HepG2 (cell line): Measurements from ENCODE around the gene RWDD4. TPM values are rescaled to one million over a fixed set of nuclear protein-coding genes. Genes with fewer than 3 reads are reported as not detected.

ENCODE experiments used
- ATAC-seq: fragments of 200-7000 bp; cut with Tn5 transposase; 3 replicates; pipeline ENCODE4 v1.9.1; 2020; ENCODE audit warnings: mild to moderate bottlenecking, moderate library complexity
- BruUV-seq: library from RNA; stranded (reverse); fragments of 400-500 nt; replicated peaks from 2 replicates; lab custom pipeline; 2021; lab: Mats Ljungman, UMichigan
- CTCF ChIA-PET: fragments of 300-600 bp; formaldehyde crosslinking; extraction: SDS; loops from one replicate; lab custom pipeline; 2021; ENCODE audit warnings: low total read pairs, inconsistent platforms, low intra/inter-chr PET ratio; lab: Yijun Ruan, JAX
- POLR2A ChIA-PET: fragments of 350-600 bp; sonication (Branson Sonifier 250); formaldehyde crosslinking; loops from one replicate; lab custom pipeline; 2020; ENCODE audit warnings: antibody characterized with exemption, inconsistent platforms; lab: Yijun Ruan, JAX
- DNase-seq: peaks from one replicate; pipeline ENCODE4 v3.0.0-alpha.2; 2015; ENCODE audit warnings: low spot score
- FAIRE-seq: peaks from 3 replicates; lab custom pipeline; 2011; peaks lifted over from hg19 to GRCh38; lab: Jason Lieb, UNC
- H2AFZ ChIP-seq: one replicate; pipeline ENCODE4 v1.6.1; 2011; ENCODE audit warnings: low read length, inconsistent platforms
- H3K27ac ChIP-seq: fragments of 300-600 bp; 3 replicates; pipeline ENCODE4 v1.8.0; 2011; ENCODE audit warnings: mixed run types, mild to moderate bottlenecking, mixed read lengths, low read length, inconsistent platforms; ENCODE audit not compliant: insufficient read depth; ENCODE audit errors: extremely low read length
- H3K27me3 ChIP-seq, 2 experiments: fragments of 200-600 bp in 1 of 2; 2 replicates in 1 of 2; 3 replicates in 1 of 2; pipeline versions ENCODE4 v1.6.0 to v1.8.0; 2011; ENCODE audit warnings: low read length in 2 of 2, mild to moderate bottlenecking in 2 of 2, moderate library complexity in 2 of 2, inconsistent platforms in 1 of 2; ENCODE audit not compliant: insufficient read depth in 2 of 2, control insufficient read depth in 1 of 2
- H3K36me3 ChIP-seq, 2 experiments: fragments of 200-600 bp in 1 of 2; replicated peaks in 1 of 2; 2 replicates in 1 of 2; 3 replicates in 1 of 2; pipeline versions ENCODE4 v1.5.1 to v1.8.0; 2011; ENCODE audit warnings: low read length in 2 of 2, inconsistent platforms in 1 of 2; ENCODE audit not compliant: insufficient read depth in 2 of 2, control insufficient read depth in 1 of 2
- H3K4me1 ChIP-seq: 2 replicates; pipeline ENCODE4 v1.5.1; 2012; ENCODE audit warnings: low read length, inconsistent platforms; ENCODE audit not compliant: insufficient read depth
- H3K4me2 ChIP-seq: 2 replicates; pipeline ENCODE4 v1.6.0; 2011; ENCODE audit warnings: low read depth, low read length, inconsistent platforms
- H3K4me3 ChIP-seq, 3 experiments: fragments of 200-600 bp in 1 of 3; sonication (generic), shearing (Covaris generic) in 1 of 3; replicated peaks in 1 of 3; 2 replicates each; pipeline ENCODE4 v1.5.1; 2011 to 2016; ENCODE audit warnings: low read length in 3 of 3, inconsistent platforms in 2 of 3, low read depth in 2 of 3, mild to moderate bottlenecking in 2 of 3, control low read depth in 1 of 3, mixed read lengths in 1 of 3; ENCODE audit not compliant: insufficient read depth in 1 of 3
- H3K79me2 ChIP-seq: one replicate; pipeline ENCODE4 v1.6.1; 2011; ENCODE audit warnings: low read length, inconsistent platforms; ENCODE audit not compliant: insufficient read depth
- H3K9ac ChIP-seq: 2 replicates; pipeline ENCODE4 v1.6.0; 2011; ENCODE audit warnings: mild to moderate bottlenecking, low read depth, low read length, inconsistent platforms; ENCODE audit not compliant: insufficient read depth
- H3K9me3 ChIP-seq: 2 replicates; pipeline ENCODE4 v1.5.1; 2012; ENCODE audit warnings: mild to moderate bottlenecking, low read length
- H4K20me1 ChIP-seq: 2 replicates; pipeline ENCODE4 v1.6.0; 2011; ENCODE audit warnings: inconsistent platforms, mild to moderate bottlenecking, low read length, moderate library complexity; ENCODE audit not compliant: insufficient read depth
- ATF1 ChIP-seq: IDR thresholded peaks from 2 replicates; pipeline ENCODE4 v1.6.1; 2016; ENCODE audit warnings: mild to moderate bottlenecking, control low read depth
- CCDC6 ChIP-seq: sonication (generic); formaldehyde crosslinking; IDR thresholded peaks from 2 replicates; pipeline ENCODE4 v1.8.1; 2022; ENCODE audit warnings: mild to moderate bottlenecking, missing genetic modification reagents, moderate library complexity
- KAT2B ChIP-seq: fragments of 150-350 bp; IDR thresholded peaks from 2 replicates; pipeline ENCODE4 v1.6.1; 2014; ENCODE audit warnings: low read depth, low read length, borderline replicate concordance
- MAFF ChIP-seq: IDR thresholded peaks from 2 replicates; pipeline ENCODE4 v1.6.1; 2011; ENCODE audit warnings: low read depth, low read length, improper control_type of control experiment
- NCOA1 ChIP-seq: sonication (generic); formaldehyde crosslinking; IDR thresholded peaks from 2 replicates; pipeline ENCODE4 v1.9.0; 2021; ENCODE audit warnings: missing genetic modification reagents
- NFYC ChIP-seq: IDR thresholded peaks from 2 replicates; pipeline ENCODE4 v1.6.1; 2016; ENCODE audit warnings: missing genetic modification reagents, missing compliant biosample characterization
- POLR2A ChIP-seq, 2 experiments: IDR thresholded peaks; 2 replicates each; pipeline ENCODE4 v1.6.1; 2011; ENCODE audit warnings: low read depth in 2 of 2, low read length in 2 of 2, mild to moderate bottlenecking in 1 of 2, moderate library complexity in 1 of 2; ENCODE audit not compliant: insufficient read depth in 1 of 2
- SKI ChIP-seq: fragments of 450-650 bp; IDR thresholded peaks from one replicate; pipeline ENCODE4 v1.6.1; 2018; ENCODE audit warnings: mild to moderate bottlenecking; ENCODE audit not compliant: partially characterized antibody
- TBL1XR1 ChIP-seq: fragments of 150-350 bp; IDR thresholded peaks from 2 replicates; pipeline ENCODE4 v1.6.1; 2014; ENCODE audit warnings: borderline replicate concordance, low read length; ENCODE audit not compliant: partially characterized antibody
- ZFP82 ChIP-seq: sonication (generic); formaldehyde crosslinking; IDR thresholded peaks from 2 replicates; pipeline ENCODE4 v1.5.1; 2020; ENCODE audit warnings: mild to moderate bottlenecking, missing genetic modification reagents, borderline replicate concordance
- ZFY ChIP-seq: sonication (generic); formaldehyde crosslinking; IDR thresholded peaks from 2 replicates; pipeline ENCODE4 v1.4.0; 2020; ENCODE audit warnings: missing genetic modification reagents
- ZNF124 ChIP-seq: sonication (generic); formaldehyde crosslinking; IDR thresholded peaks from 2 replicates; pipeline ENCODE4 v1.4.0; 2020; ENCODE audit warnings: missing genetic modification reagents
- ZNF432 ChIP-seq: sonication (generic); formaldehyde crosslinking; IDR thresholded peaks from 2 replicates; pipeline ENCODE4 v1.5.0; 2020; ENCODE audit warnings: missing genetic modification reagents, mild to moderate bottlenecking, borderline replicate concordance
- ZNF564 ChIP-seq: sonication (generic); formaldehyde crosslinking; IDR thresholded peaks from 2 replicates; pipeline ENCODE4 v1.8.1; 2023; ENCODE audit warnings: mild to moderate bottlenecking, missing genetic modification reagents
- ZNF703 ChIP-seq: sonication (generic); formaldehyde crosslinking; IDR thresholded peaks from 2 replicates; pipeline ENCODE4 v1.5.1; 2020; ENCODE audit warnings: missing genetic modification reagents, mild to moderate bottlenecking, moderate library complexity, borderline replicate concordance
- ZNF781 ChIP-seq: sonication (generic); formaldehyde crosslinking; IDR thresholded peaks from 2 replicates; pipeline ENCODE4 v1.5.1; 2020; ENCODE audit warnings: borderline replicate concordance, mild to moderate bottlenecking, missing genetic modification reagents; ENCODE audit errors: not compliant biosample characterization
- WGBS: methylation state at CpG from one replicate; pipeline ENCODE4 v1.1.6; 2017; ENCODE audit warnings: low lambda C conversion rate; 5-methylcytosine and 5-hydroxymethylcytosine counted together
- in situ Hi-C: cut with HindIII; loops from 2 replicates; pipeline ENCODE4 v1.10.0; 2017; ENCODE audit warnings: low pct_unique_long_range_greater_than_20kb; ENCODE audit not compliant: extremely low pct_ligation_motif_present
- intact Hi-C: fragments of 100-400 bp; cut with micrococcal nuclease; formaldehyde crosslinking; loops from one replicate; pipeline ENCODE4 v1.10.0; 2022; ENCODE audit not compliant: unreplicated experiment
- polyA plus RNA-seq, 8 experiments: library from polyadenylated mRNA; depleted of rRNA in 3 of 8; stranded (reverse) in 7 of 8; unstranded in 1 of 8; fragments of >200 nt; fragmentation: Illumina TruSeq in 4 of 8; extraction: Trizol in 4 of 8; gene quantifications; 2 replicates each; pipeline versions ENCODE4 v1.2.1 to v1.2.3, GENCODE V29; 2011 to 2016; ENCODE audit warnings: low read depth in 4 of 8, missing spikeins in 1 of 8, mixed read lengths in 1 of 8; ENCODE audit not compliant: insufficient read depth in 1 of 8
- total RNA-seq, 5 experiments: library from RNA; depleted of rRNA; stranded (reverse); fragments of >200 nt; fragmentation: Illumina TruSeq; extraction: Trizol; gene quantifications; 2 replicates each; pipeline ENCODE4 v1.2.3, GENCODE V29; 2016; ENCODE audit warnings: low read depth in 1 of 5
- TF ChIP-seq, protein P1 (sequence below): sonication (generic); formaldehyde crosslinking; conservative IDR thresholded peaks from 2 replicates; pipeline ENCODE4 v1.4.0; 2020; ENCODE audit warnings: missing genetic modification reagents
- TF ChIP-seq, protein P2 (sequence below): sonication (generic); formaldehyde crosslinking; IDR thresholded peaks from 2 replicates; pipeline ENCODE4 v1.5.0; 2020; ENCODE audit warnings: missing genetic modification reagents
- TF ChIP-seq, protein P3 (sequence below): sonication (generic); formaldehyde crosslinking; IDR thresholded peaks from 2 replicates; pipeline ENCODE4 v1.5.0; 2020; ENCODE audit warnings: missing genetic modification reagents
- TF ChIP-seq, protein P4 (sequence below): IDR thresholded peaks from 2 replicates; pipeline ENCODE4 v1.6.1; 2016; ENCODE audit warnings: mild to moderate bottlenecking, missing biosample characterization, missing genetic modification reagents
- TF ChIP-seq, protein P5 (sequence below): IDR thresholded peaks from 2 replicates; pipeline ENCODE4 v1.6.1; 2016; ENCODE audit warnings: missing genetic modification reagents, missing compliant biosample characterization

RWDD4 gene
- total and polyA plus RNA-seq, 2 of the 13 experiments (the other 11 are each of a cell fraction or from before 2014, with no cell fraction given) = 10.2 to 25.4 TPM

DNA sequence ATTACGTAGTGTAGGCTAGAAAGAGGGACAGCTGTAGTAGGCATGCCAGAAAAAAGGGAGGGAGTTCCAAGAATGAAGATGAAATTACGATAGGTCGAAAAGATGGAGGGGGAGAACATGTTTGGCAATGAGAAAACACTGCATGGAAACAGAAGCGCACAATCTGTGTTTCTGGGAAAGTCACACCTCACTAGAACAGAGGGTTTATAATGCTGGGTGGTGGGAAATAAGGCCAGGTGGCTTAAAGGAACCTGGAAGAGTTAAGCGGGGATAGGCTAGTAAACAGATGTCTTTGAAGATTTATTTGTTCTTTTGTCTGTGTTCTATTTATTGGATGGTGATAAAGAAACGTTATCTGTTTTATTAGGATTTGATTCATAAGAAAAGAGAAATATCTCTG is 29.2 kb upstream of the RWDD4 start (continued):
- TF ChIP-seq KAT2B (no peak), ZFP82 (CRISPR knock-in tag) (no peak), ZNF703 (CRISPR knock-in tag) (no peak), ZNF781 (CRISPR knock-in tag) (no peak)
- TF ChIP-seq, protein P1, sequence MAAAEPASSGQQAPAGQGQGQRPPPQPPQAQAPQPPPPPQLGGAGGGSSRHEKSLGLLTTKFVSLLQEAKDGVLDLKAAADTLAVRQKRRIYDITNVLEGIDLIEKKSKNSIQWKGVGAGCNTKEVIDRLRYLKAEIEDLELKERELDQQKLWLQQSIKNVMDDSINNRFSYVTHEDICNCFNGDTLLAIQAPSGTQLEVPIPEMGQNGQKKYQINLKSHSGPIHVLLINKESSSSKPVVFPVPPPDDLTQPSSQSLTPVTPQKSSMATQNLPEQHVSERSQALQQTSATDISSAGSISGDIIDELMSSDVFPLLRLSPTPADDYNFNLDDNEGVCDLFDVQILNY (CRISPR knock-in tag) = no peak
- TF ChIP-seq, protein P2, sequence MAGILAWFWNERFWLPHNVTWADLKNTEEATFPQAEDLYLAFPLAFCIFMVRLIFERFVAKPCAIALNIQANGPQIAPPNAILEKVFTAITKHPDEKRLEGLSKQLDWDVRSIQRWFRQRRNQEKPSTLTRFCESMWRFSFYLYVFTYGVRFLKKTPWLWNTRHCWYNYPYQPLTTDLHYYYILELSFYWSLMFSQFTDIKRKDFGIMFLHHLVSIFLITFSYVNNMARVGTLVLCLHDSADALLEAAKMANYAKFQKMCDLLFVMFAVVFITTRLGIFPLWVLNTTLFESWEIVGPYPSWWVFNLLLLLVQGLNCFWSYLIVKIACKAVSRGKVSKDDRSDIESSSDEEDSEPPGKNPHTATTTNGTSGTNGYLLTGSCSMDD (CRISPR knock-in tag) = no peak

DNA sequence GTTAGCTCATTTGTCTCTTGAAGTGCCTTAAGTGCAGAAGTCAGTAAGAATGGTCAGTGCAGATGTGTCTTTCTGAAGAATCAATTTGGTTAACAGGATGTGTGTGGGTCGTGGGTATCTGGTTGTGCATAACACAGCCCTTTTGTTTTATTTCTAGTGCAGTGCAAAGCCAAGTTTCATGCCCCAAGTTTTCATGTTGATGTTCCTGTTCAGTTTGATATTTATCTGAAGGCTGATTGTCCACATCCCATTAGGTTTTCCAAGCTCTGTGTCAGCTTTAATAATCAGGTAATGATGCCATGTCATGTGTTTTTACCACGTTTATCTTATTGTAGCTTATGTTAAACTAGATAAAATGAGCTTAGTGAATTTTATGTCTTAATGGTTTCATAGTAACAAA is 27.5 kb upstream of the RWDD4 start:
- ChIA-PET POLR2A (no interaction called here), CTCF (no interaction called here)
- Histone ChIP-seq H3K4me3 (no peak overlapping the region), H3K36me3 (peaks cover 6 to 26% of the 10 kb centered on the region in 2 experiments), H3K4me2 (no peak overlapping the region), H3K4me1 (no peaks in the 10 kb centered on the region), H3K9ac (no peak overlapping the region), H4K20me1 (no peaks in the 10 kb centered on the region), H3K27ac (no peak overlapping the region), H2AFZ (no peak overlapping the region)
- intact Hi-C loops = no loop called here
- in situ Hi-C loops = no loop called here
- WGBS = 96% methylated on average over 2 of the region's 2 CpGs
- ATAC-seq = no peak
- TF ChIP-seq, protein P3, sequence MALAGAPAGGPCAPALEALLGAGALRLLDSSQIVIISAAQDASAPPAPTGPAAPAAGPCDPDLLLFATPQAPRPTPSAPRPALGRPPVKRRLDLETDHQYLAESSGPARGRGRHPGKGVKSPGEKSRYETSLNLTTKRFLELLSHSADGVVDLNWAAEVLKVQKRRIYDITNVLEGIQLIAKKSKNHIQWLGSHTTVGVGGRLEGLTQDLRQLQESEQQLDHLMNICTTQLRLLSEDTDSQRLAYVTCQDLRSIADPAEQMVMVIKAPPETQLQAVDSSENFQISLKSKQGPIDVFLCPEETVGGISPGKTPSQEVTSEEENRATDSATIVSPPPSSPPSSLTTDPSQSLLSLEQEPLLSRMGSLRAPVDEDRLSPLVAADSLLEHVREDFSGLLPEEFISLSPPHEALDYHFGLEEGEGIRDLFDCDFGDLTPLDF (CRISPR knock-in tag) = no peak
- TF ChIP-seq SKI (no peak), ZNF564 (no peak), ATF1 (no peak), POLR2A (IDR thresholded peaks at IDR 0.05; ENCODE audit: insufficient read depth in 1 of 2, low read depth in 2 of 2, low read length in 2 of 2) (no peak), TBL1XR1 (no peak), CCDC6 (CRISPR knock-in tag) (no peak), ZFY (no peak), ZNF432 (CRISPR knock-in tag) (no peak), ZNF124 (CRISPR knock-in tag) (no peak), NCOA1 (CRISPR knock-in tag) (no peak), NFYC (CRISPR knock-in tag) (no peak), MAFF (no peak)
- TF ChIP-seq, protein P4, sequence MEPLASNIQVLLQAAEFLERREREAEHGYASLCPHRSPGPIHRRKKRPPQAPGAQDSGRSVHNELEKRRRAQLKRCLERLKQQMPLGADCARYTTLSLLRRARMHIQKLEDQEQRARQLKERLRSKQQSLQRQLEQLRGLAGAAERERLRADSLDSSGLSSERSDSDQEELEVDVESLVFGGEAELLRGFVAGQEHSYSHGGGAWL (CRISPR knock-in tag) = no peak
- TF ChIP-seq, protein P5, sequence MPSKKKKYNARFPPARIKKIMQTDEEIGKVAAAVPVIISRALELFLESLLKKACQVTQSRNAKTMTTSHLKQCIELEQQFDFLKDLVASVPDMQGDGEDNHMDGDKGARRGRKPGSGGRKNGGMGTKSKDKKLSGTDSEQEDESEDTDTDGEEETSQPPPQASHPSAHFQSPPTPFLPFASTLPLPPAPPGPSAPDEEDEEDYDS (CRISPR knock-in tag) = no peak
- TF ChIP-seq, all 625 proteins: peak for 0
- BruUV-seq = no TSS peak
- H3K27me3 ChIP-seq = no peaks in the 10 kb centered on the region
- no peaks in the 10 kb centered on the region for H3K9me3 ChIP-seq
- no peaks in the 10 kb centered on the region for H3K79me2 ChIP-seq
- FAIRE-seq (no peak), DNase-seq (no peak)
